Measurements from ENCODE around the gene HBE1. TPM values are rescaled to one million over a fixed set of nuclear protein-coding genes. Genes with fewer than 3 reads are reported as not detected.

The HBE1 gene
- total RNA-seq, 1 donor from 2014 or later = not detected

GRCh38 chr11:5307256-5308019 is 37.7 kb upstream of the HBE1 start:
- no peak overlapping the region for H3K9ac ChIP-seq
- Mint-ChIP-seq H3K9me3 (no peaks in the 10 kb centered on the region), H3K27ac (no peak overlapping the region), H3K36me3 (no peaks in the 10 kb centered on the region), H3K27me3 (ENCODE audit: insufficient read depth, low read depth) (no peaks in the 10 kb centered on the region), H3K4me3 (no peak overlapping the region), H3K4me1 (no peaks in the 10 kb centered on the region)
- TF ChIP-seq CTCF (IDR thresholded peaks at IDR 0.05) (no peak), EZH2 (IDR thresholded peaks at IDR 0.05) (no peak), EZH2phosphoT487 (IDR thresholded peaks at IDR 0.05) (no peak)
- H3K4me1 ChIP-seq = no peaks in the 10 kb centered on the region
- no peaks in the 10 kb centered on the region for H3K79me2 ChIP-seq (ENCODE audit: low read depth)
- H3F3A ChIP-seq (ENCODE audit: low read depth) = no peaks in the 10 kb centered on the region
- H3K4me3 ChIP-seq = no peak overlapping the region
- no peaks in the 10 kb centered on the region for H4K20me1 ChIP-seq (ENCODE audit: low read depth)
- no peak overlapping the region for H3K4me2 ChIP-seq
- H3K9me3 ChIP-seq (ENCODE audit: low read depth) = no peaks in the 10 kb centered on the region
- no peaks in the 10 kb centered on the region for H3K27me3 ChIP-seq
- H3K36me3 ChIP-seq = no peaks in the 10 kb centered on the region
- H3K27ac ChIP-seq = no peak overlapping the region
- H2AFZ ChIP-seq (replicated peaks) = no peak overlapping the region
- no peak for DNase-seq (ENCODE audit: low spot score)

- Mint-ChIP-seq H3K36me3 (no peaks in the 10 kb centered on the region), H3K9me3 (no peaks in the 10 kb centered on the region), H3K27me3 (ENCODE audit: insufficient read depth, low read depth) (no peaks in the 10 kb centered on the region), H3K4me1 (no peaks in the 10 kb centered on the region), H3K4me3 (no peak overlapping the region), H3K27ac (no peak overlapping the region)
- no peak overlapping the region for H2AFZ ChIP-seq (replicated peaks)
- no peak overlapping the region for H3K4me2 ChIP-seq
- H3K4me1 ChIP-seq = no peaks in the 10 kb centered on the region
- DNase-seq (ENCODE audit: low spot score) = no peak
- H3K27me3 ChIP-seq = no peaks in the 10 kb centered on the region
- no peaks in the 10 kb centered on the region for H3K9me3 ChIP-seq (ENCODE audit: low read depth)
- no peak for TF ChIP-seq EZH2phosphoT487 (IDR thresholded peaks at IDR 0.05)
- no peak for TF ChIP-seq EZH2 (IDR thresholded peaks at IDR 0.05)
- TF ChIP-seq CTCF (IDR thresholded peaks at IDR 0.05) = no peak
- no peak overlapping the region for H3K27ac ChIP-seq
- H3K9ac ChIP-seq = no peak overlapping the region
- H3K36me3 ChIP-seq = no peaks in the 10 kb centered on the region
- H3F3A ChIP-seq (ENCODE audit: low read depth) = no peaks in the 10 kb centered on the region
- no peaks in the 10 kb centered on the region for H3K79me2 ChIP-seq (ENCODE audit: low read depth)
- H3K4me3 ChIP-seq = no peak overlapping the region
- no peaks in the 10 kb centered on the region for H4K20me1 ChIP-seq (ENCODE audit: low read depth)
Observed at GRCh38 chr11:5304046-5304445, 34.3 kb upstream of the HBE1 start.

- TF ChIP-seq CTCF (IDR thresholded peaks at IDR 0.05) = no peak
- TF ChIP-seq EZH2phosphoT487 (IDR thresholded peaks at IDR 0.05) = no peak
- no peak for TF ChIP-seq EZH2 (IDR thresholded peaks at IDR 0.05)
- Histone ChIP-seq H3K9me3 (ENCODE audit: low read depth) (no peaks in the 10 kb centered on the region), H3K9ac (no peak overlapping the region), H3K36me3 (no peaks in the 10 kb centered on the region), H3K27ac (no peak overlapping the region), H3F3A (ENCODE audit: low read depth) (no peaks in the 10 kb centered on the region), H2AFZ (replicated peaks) (no peak overlapping the region), H3K79me2 (ENCODE audit: low read depth) (no peaks in the 10 kb centered on the region), H3K4me1 (no peaks in the 10 kb centered on the region), H3K4me3 (no peak overlapping the region), H3K27me3 (no peaks in the 10 kb centered on the region), H3K4me2 (no peak overlapping the region), H4K20me1 (ENCODE audit: low read depth) (no peaks in the 10 kb centered on the region)
- Mint-ChIP-seq H3K27me3 (ENCODE audit: insufficient read depth, low read depth) (no peaks in the 10 kb centered on the region), H3K4me1 (no peaks in the 10 kb centered on the region), H3K4me3 (no peak overlapping the region), H3K9me3 (no peaks in the 10 kb centered on the region), H3K27ac (no peak overlapping the region), H3K36me3 (no peaks in the 10 kb centered on the region)
- DNase-seq (ENCODE audit: low spot score) = no peak
Observed at GRCh38 chr11:5303626-5304025, 33.9 kb upstream of the HBE1 start.
